GM12801 (cell line): ENCODE data around the gene KIAA0753.

Source experiments
- TF ChIP-seq, protein P1 (sequence below): IDR thresholded peaks from one replicate; pipeline ENCODE4 v1.5.1; 2011; ENCODE audit warnings: control low read depth; ENCODE audit not compliant: insufficient read length; ENCODE audit errors: extremely low read depth

KIAA0753 gene

DNA sequence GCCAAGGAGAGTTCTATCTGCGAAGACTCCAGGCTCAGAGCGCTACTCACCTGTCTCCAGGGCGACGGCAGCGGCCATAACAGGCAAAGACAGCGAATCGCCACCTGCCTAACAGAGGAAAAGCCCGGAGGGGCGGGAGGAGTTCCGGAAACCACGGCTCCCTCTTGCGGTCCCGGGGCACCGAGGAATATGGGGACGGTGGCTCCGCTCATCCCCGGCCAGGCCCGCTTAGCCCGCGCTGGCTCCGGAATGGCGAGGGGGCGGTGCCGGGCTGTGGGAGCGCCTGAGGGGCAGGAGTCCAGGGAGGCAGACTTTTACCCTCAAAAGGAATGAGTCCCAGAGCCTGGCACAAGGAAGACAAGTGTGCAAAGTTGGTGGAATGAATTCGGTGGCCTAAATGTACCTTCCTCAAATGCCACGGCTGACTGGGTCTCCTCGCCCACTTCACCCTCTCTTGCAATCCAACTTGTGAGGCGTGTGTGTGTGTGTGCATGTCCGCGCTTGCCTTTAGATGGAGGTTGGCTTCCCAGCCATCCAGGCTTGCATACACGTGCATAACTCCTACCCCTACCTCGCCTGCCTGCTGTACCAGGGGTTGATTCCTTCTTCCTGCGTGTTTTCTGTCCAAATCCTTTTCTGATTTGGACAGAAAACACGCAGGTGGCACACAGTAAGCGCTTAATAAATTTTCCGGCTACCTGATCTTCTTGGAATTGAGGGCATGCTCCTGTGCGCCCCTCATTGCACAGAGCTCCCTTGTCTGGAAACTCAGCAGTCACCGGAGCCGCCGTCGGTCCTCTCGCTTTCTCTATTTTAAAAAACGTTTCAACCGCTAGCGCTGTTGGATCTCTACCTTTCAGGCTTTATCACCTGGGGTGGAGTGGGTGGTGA, 14.6 kb upstream of the KIAA0753 start:
- TF ChIP-seq, protein P1, sequence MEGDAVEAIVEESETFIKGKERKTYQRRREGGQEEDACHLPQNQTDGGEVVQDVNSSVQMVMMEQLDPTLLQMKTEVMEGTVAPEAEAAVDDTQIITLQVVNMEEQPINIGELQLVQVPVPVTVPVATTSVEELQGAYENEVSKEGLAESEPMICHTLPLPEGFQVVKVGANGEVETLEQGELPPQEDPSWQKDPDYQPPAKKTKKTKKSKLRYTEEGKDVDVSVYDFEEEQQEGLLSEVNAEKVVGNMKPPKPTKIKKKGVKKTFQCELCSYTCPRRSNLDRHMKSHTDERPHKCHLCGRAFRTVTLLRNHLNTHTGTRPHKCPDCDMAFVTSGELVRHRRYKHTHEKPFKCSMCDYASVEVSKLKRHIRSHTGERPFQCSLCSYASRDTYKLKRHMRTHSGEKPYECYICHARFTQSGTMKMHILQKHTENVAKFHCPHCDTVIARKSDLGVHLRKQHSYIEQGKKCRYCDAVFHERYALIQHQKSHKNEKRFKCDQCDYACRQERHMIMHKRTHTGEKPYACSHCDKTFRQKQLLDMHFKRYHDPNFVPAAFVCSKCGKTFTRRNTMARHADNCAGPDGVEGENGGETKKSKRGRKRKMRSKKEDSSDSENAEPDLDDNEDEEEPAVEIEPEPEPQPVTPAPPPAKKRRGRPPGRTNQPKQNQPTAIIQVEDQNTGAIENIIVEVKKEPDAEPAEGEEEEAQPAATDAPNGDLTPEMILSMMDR: no peak

DNA sequence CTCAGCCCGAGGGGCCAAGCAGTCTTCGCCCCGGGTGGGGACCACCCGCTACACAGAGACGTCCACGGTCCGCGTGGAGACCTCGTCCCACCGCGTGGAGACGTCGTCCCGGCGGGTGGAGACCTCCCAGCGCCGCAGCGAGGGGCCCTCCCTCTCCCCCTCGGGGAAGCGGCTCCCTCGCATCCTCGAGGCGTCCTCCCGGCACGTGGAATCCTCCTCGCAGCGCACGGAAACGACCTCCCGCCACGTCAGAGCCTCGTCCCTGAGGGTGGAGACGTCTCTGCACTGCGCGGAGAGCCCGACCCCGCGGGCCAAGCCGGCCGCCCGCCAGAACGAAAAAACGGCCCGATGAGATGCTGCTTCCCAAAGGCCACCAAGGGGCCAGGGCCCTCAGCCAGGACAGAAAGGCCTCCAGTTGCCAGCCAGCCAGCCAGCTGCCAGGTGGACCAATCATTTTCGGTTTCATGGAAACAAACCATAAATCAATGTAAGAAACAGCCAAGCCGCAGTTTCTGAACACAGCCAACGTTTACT, 11.5 kb upstream of the KIAA0753 start:
- TF ChIP-seq, protein P1: no peak

DNA sequence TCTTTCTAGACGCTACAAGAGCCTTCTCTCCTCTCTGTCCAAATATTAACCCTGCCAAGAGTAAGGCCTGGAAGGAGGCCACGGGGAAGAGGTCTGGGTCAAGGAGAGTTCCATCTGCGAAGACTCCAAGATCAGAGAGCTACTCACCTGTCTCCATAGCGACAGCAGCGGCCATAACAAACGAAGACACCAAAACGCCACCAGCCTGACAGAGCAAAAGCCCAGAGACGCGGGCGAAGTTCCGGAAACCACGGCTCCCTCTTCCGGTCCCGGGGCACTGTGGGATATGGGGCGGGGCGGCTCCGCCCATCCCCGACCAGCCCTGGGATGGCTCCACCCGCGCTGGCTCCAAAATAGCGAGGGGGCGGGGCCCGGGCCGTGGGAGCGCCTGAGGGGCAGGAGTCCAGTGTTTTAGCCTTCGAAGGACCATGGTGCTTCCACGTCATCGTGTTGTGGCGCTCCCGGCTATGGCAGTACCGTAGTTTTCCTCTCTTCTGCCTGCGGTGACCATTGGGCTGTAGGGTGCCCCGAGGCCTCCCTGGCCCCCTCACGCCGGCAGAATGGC, 10.9 kb upstream of the KIAA0753 start, which contains the start of the genes C17orf100 and MED31:
Gene C17orf100 (plus strand): TSS at position 409 of the 565 bp plus-strand sequence. CDS start 152 bp downstream, at position 561.
Gene MED31 (minus strand): TSS at position 252 of the 565 bp plus-strand sequence. CDS start 77 bp downstream, at position 175.
- TF ChIP-seq, protein P1: no peak

DNA sequence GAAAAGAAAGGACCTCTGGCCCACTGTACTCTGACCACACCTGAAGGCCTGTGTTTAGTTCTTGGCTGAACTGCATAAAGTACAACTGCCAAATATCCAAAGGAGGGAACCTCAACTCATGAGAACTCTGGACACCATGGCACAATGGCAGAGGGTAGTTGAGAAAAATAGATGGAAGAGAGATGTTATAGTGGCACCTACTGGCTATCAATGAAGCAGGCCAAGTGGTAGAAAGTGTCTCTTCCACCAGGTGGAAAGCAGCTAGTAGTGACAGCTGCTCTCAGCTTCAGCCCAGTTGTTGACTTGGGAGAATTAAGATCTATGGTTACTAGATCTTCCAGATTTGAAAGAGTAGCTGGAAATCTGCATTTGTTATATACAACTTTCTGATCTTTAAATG, 7.7 kb upstream of the KIAA0753 start:
- TF ChIP-seq, protein P1: no peak

DNA sequence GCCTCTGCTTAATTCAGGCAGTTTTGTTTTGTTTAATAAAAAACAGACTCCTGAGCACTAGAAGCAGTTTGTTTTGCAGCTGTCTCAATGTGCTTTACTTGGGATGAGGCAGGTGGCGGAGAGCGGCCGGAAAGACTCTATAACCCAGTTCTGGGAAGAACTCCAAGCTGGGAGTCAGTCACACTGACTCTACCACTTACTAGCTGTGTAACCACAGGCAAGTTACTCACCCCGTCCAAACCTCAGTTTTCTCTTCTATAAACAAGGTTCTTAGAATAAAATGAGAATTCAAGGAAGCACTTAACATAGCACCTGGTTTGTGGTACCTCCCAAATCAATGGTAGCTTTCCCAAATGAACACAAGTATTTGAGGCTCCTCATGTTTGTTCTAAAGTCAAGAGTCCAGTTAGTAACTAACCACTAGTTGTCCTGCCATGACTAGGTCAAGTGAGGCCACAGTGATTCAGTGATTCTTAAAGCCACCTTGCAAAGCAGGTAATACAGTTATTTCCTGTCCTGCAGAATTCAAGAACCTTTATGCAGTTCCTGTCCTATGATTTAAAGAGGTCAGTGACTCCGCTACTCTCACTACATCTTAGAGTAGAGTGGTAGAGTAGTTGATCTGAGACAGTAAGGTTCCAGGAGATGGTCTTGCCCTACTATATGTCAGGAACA, 3.1 kb upstream of the KIAA0753 start:
- TF ChIP-seq, protein P1: no peak

DNA sequence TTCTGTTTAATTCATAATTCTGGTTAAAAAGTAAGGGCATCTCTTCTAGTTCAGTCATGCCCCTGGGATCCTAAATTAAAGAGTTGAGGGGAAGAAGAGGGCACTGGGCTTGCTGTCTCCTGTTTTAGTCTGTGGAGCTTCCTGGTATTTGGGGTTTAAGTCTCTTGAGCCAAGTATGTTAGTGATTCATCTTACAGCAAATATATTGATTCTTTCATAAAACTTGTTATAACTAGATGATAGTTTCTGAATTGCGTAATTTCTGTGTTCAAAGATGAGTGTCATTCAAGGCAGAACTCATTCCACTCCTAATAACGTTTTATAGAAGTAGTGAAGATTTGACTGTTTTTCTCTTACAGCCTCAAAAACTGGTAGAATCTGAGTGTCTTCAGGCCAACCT, 2.1 kb upstream of the KIAA0753 start:
- TF ChIP-seq, protein P1: no peak
